ENCODE measurements around the gene CES4A. TPM values are rescaled to one million over a fixed set of nuclear protein-coding genes. Genes with fewer than 3 reads are reported as not detected.

The CES4A gene
- 1 to 10 TPM; 2.7 to 4.0 (median 3.3) TPM for total RNA-seq

DNA sequence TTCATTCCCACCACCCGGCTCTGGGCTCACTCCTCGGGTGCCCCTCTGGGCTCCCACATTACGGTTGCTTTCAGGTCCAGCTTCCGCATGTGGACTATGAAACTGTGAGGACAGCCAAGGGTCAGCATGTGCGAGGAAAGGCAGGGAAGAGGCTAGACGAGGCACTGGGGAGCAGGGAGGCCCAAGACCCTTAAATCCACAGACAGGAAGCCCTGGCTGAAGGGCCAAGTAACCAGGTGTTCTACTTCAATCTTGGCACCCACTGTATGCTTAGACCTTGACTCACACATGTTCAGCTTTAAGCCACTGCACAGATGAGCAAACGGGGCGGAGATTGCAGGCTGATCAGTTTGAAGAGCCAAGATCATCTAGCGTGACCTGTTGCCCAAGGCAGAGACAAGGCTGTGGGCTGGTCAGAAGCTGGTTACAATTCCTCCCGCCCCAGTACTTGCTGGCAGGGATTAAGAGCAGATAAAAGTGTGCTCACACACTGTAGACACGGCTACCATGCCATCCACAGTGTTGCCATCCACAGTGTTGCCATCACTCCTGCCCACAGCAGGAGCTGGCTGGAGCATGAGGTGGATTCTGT lies at the start of gene CES4A:
CES4A (plus strand) TSS at position 393 of the 592 bp plus-strand sequence; CDS start at position 577, 184 bp downstream.
- intact Hi-C loops (cut with DNase I) = no loop called here
- Histone ChIP-seq H3K4me1 (no peaks in the 10 kb centered on the region), H3K9me3 (no peaks in the 10 kb centered on the region), H3K4me3 (no peak within 1 kb of the TSS), H3K27me3 (no peaks in the 10 kb centered on the region), H3K27ac (replicated peaks in 1 of 4) (no peak within 1 kb of the TSS), H3K36me3 (no peaks in the 10 kb centered on the region)
- 64% methylated on average over 11 of the region's 11 CpGs for WGBS
- TF ChIP-seq POLR2A (IDR thresholded peaks at IDR 0.05; ENCODE audit: low read depth) = no peak
- TF ChIP-seq CTCF (IDR thresholded peaks at IDR 0.05) = no peak
- no peak for TF ChIP-seq POLR2AphosphoS5 (IDR thresholded peaks at IDR 0.05)
- TF ChIP-seq EP300 (IDR thresholded peaks at IDR 0.05) = no peak
- no peak for DNase-seq (ENCODE audit: extremely low spot score)

GRCh38 chr16:66939366-66939765 lies 49.0 kb upstream of the CES4A start:
- peaks cover 45 to 73% (median 65%) of the 10 kb centered on the region in 4 donors for H3K36me3 ChIP-seq
- TF ChIP-seq EP300 (IDR thresholded peaks at IDR 0.05) (no peak), POLR2AphosphoS5 (IDR thresholded peaks at IDR 0.05) (no peak), CTCF (IDR thresholded peaks at IDR 0.05) (no peak), POLR2A (IDR thresholded peaks at IDR 0.05; ENCODE audit: low read depth) (no peak)
- intact Hi-C loops (cut with DNase I) = no loop called here

GRCh38 chr16:66940236-66940635 lies 48.2 kb upstream of the CES4A start:
- H3K4me1 ChIP-seq = peaks cover 17 to 34% (median 27%) of the 10 kb centered on the region in 4 donors
- no peak overlapping the region for H3K27ac ChIP-seq (replicated peaks in 1 of 4)
- 94% methylated on average over 9 of the region's 16 CpGs for WGBS
- no peak for TF ChIP-seq POLR2AphosphoS5 (IDR thresholded peaks at IDR 0.05)
- TF ChIP-seq EP300 (IDR thresholded peaks at IDR 0.05) = no peak
- no peak for TF ChIP-seq CTCF (IDR thresholded peaks at IDR 0.05)
- TF ChIP-seq POLR2A (IDR thresholded peaks at IDR 0.05; ENCODE audit: low read depth) = no peak
- peaks cover 45 to 74% (median 65%) of the 10 kb centered on the region in 4 donors for H3K36me3 ChIP-seq
- DNase-seq (ENCODE audit: extremely low spot score) = no peak
- H3K4me3 ChIP-seq = no peak overlapping the region
- intact Hi-C loops (cut with DNase I) = no loop called here
- H3K9me3 ChIP-seq = no peaks in the 10 kb centered on the region
- H3K27me3 ChIP-seq = no peaks in the 10 kb centered on the region

More at GRCh38 chr16:66939366-66939765, 49.0 kb upstream of the CES4A start:
- no peak overlapping the region for H3K4me3 ChIP-seq
- no peaks in the 10 kb centered on the region for H3K9me3 ChIP-seq
- DNase-seq (ENCODE audit: extremely low spot score) = no peak
- no peak overlapping the region for H3K27ac ChIP-seq (replicated peaks in 1 of 4)
- H3K27me3 ChIP-seq = no peaks in the 10 kb centered on the region
- peaks cover 21 to 38% (median 28%) of the 10 kb centered on the region in 4 donors for H3K4me1 ChIP-seq

DNA sequence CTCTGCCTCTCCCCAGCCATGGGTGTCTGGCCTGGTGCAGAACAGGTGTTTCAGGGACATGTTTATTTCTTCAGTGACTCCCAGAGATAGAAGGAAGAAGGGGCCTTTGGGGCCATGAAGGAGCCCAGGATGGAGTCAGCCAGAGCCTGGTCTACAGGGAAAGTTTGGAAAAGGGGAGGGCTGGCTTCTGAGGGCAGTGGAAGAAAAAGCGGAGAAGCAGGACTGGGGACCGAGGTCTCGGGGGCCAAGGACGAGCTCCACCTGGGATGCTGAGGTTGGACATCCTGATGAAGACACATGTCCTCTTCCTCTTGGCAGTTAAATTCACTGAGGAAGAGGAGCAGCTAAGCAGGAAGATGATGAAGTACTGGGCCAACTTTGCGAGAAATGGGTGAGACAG lies 45.4 kb upstream of the CES4A start:
- Histone ChIP-seq H3K27ac (replicated peaks in 1 of 4) (no peak overlapping the region), H3K9me3 (no peaks in the 10 kb centered on the region), H3K4me3 (no peak overlapping the region), H3K4me1 (peaks cover 3 to 16% (median 12%) of the 10 kb centered on the region in 4 donors), H3K36me3 (peaks cover 45 to 64% (median 62%) of the 10 kb centered on the region in 4 donors), H3K27me3 (no peaks in the 10 kb centered on the region)
- WGBS = 76% methylated on average over 5 of the region's 5 CpGs
- no peak for TF ChIP-seq EP300 (IDR thresholded peaks at IDR 0.05)
- TF ChIP-seq POLR2A (IDR thresholded peaks at IDR 0.05; ENCODE audit: low read depth) = no peak
- no peak for TF ChIP-seq CTCF (IDR thresholded peaks at IDR 0.05)
- DNase-seq (ENCODE audit: extremely low spot score) = no peak
- intact Hi-C loops (cut with DNase I) = no loop called here
